Measurements from ENCODE around the gene PSMD1.

Gene PSMD1

DNA sequence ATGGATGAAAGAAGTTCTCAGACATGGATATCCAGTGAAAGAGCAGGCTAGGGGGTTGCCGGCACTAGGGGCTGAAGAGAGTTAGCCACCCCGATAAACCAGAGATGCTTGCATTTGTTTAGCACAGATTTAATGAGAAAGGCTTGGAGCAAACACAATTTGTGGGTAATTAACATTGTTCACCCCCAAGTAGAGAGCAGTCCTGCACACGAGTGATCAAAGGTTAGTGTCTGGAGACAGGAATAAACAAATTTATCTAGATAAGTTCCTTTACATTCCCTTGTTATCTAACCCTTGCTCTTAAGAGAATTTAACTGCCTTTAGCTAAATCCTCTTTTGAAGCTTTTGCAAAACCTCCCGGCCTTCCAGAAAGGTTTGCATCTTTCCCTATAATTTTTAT is 44.3 kb downstream of the PSMD1 start:
- H3K4me2 ChIP-seq (ENCODE audit: low read length), result no peak overlapping the region
- no CpG with 5 or more reads among the region's 4 CpGs for WGBS (ENCODE audit: extremely low coverage, insufficient coverage, insufficient read length)
- no peak overlapping the region for H3K27ac ChIP-seq (ENCODE audit: low read depth, low read length)
- no peaks in the 10 kb centered on the region for H3K79me2 ChIP-seq (ENCODE audit: control insufficient read depth, insufficient read depth, low read length, poor library complexity)
- no peak overlapping the region for H3K14ac ChIP-seq (ENCODE audit: low read length)
- H3K9ac ChIP-seq (ENCODE audit: low read length), result no peak overlapping the region
- H4K91ac ChIP-seq (ENCODE audit: low read depth, low read length), result no peak overlapping the region
- no peak for DNase-seq
- no peak overlapping the region for H4K8ac ChIP-seq (ENCODE audit: low read depth, low read length)
- H3K27me3 ChIP-seq (ENCODE audit: insufficient read depth, low read length), result no peaks in the 10 kb centered on the region
- no peak overlapping the region for H2BK5ac ChIP-seq (ENCODE audit: low read depth, low read length, poor library complexity)
- no peak overlapping the region for H2AFZ ChIP-seq (ENCODE audit: insufficient read depth, low read length, poor library complexity)
- H2BK120ac ChIP-seq (ENCODE audit: insufficient read depth, low read length, poor library complexity), result no peak overlapping the region
- no peak overlapping the region for H3K18ac ChIP-seq (ENCODE audit: low read length)
- no peaks in the 10 kb centered on the region for H3K79me1 ChIP-seq (ENCODE audit: low read length)
- H2AK5ac ChIP-seq (ENCODE audit: low read length), result no peak overlapping the region
- no peak overlapping the region for H3K4ac ChIP-seq (ENCODE audit: low read depth, low read length)
- no peak overlapping the region for H2BK12ac ChIP-seq (ENCODE audit: low read length)
- H3K36me3 ChIP-seq (ENCODE audit: control insufficient read depth in 1 of 2, insufficient read depth in 2 of 2, low read length in 2 of 2), result peaks cover 20 to 37% of the 10 kb centered on the region in 2 experiments
- H3K4me1 ChIP-seq (ENCODE audit: control insufficient read depth in 1 of 2, insufficient read depth in 2 of 2, low read length in 2 of 2), result no peaks in the 10 kb centered on the region
- H4K12ac ChIP-seq (ENCODE audit: low read depth, low read length), result no peak overlapping the region
- no peak overlapping the region for H3K23ac ChIP-seq (ENCODE audit: low read length)
- H3K9me3 ChIP-seq (ENCODE audit: insufficient read depth, low read depth, low read length), result peaks cover 7% of the 10 kb centered on the region
- no peak overlapping the region for H3K4me3 ChIP-seq (ENCODE audit: low read depth, low read length)

DNA sequence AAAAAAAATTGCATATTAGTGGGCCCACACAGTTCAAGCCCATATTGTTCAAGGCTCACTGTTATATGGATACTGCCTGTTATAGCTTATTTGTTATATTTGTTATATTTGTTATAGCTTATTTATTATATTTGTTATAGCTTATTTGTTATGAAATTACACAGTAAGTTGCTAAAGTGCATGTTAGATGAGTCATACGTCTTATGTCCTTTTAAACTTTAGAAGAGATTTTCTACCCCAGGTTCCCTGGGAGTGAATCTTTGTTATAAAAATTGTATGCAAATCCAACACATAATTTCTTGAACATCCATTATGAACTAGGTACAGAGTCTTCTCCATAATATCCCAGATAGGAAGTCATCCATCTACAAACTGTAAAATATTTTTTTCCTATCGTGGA is 46.1 kb downstream of the PSMD1 start:
- Histone ChIP-seq H3K36me3 (ENCODE audit: control insufficient read depth in 1 of 2, insufficient read depth in 2 of 2, low read length in 2 of 2) (peaks cover 17 to 32% of the 10 kb centered on the region in 2 experiments), H3K79me2 (ENCODE audit: control insufficient read depth, insufficient read depth, low read length, poor library complexity) (no peaks in the 10 kb centered on the region), H3K4me1 (ENCODE audit: control insufficient read depth in 1 of 2, insufficient read depth in 2 of 2, low read length in 2 of 2) (no peaks in the 10 kb centered on the region), H3K9me3 (ENCODE audit: insufficient read depth, low read depth, low read length) (peaks cover 7% of the 10 kb centered on the region), H3K18ac (ENCODE audit: low read length) (no peak overlapping the region), H3K79me1 (ENCODE audit: low read length) (no peaks in the 10 kb centered on the region), H2BK12ac (ENCODE audit: low read length) (no peak overlapping the region), H3K4ac (ENCODE audit: low read depth, low read length) (no peak overlapping the region), H3K27ac (ENCODE audit: low read depth, low read length) (no peak overlapping the region), H2AFZ (ENCODE audit: insufficient read depth, low read length, poor library complexity) (no peak overlapping the region), H4K12ac (ENCODE audit: low read depth, low read length) (no peak overlapping the region), H2AK5ac (ENCODE audit: low read length) (no peak overlapping the region), H3K14ac (ENCODE audit: low read length) (no peak overlapping the region), H3K27me3 (ENCODE audit: insufficient read depth, low read length) (no peaks in the 10 kb centered on the region), H2BK5ac (ENCODE audit: low read depth, low read length, poor library complexity) (no peak overlapping the region), H4K91ac (ENCODE audit: low read depth, low read length) (no peak overlapping the region), H3K4me3 (ENCODE audit: low read depth, low read length) (no peak overlapping the region), H3K23ac (ENCODE audit: low read length) (no peak overlapping the region), H3K9ac (ENCODE audit: low read length) (no peak overlapping the region), H2BK120ac (ENCODE audit: insufficient read depth, low read length, poor library complexity) (no peak overlapping the region), H4K8ac (ENCODE audit: low read depth, low read length) (no peak overlapping the region), H3K4me2 (ENCODE audit: low read length) (no peak overlapping the region)
- DNase-seq, result no peak
- no CpG with 5 or more reads among the region's 2 CpGs for WGBS (ENCODE audit: extremely low coverage, insufficient coverage, insufficient read length)

DNA sequence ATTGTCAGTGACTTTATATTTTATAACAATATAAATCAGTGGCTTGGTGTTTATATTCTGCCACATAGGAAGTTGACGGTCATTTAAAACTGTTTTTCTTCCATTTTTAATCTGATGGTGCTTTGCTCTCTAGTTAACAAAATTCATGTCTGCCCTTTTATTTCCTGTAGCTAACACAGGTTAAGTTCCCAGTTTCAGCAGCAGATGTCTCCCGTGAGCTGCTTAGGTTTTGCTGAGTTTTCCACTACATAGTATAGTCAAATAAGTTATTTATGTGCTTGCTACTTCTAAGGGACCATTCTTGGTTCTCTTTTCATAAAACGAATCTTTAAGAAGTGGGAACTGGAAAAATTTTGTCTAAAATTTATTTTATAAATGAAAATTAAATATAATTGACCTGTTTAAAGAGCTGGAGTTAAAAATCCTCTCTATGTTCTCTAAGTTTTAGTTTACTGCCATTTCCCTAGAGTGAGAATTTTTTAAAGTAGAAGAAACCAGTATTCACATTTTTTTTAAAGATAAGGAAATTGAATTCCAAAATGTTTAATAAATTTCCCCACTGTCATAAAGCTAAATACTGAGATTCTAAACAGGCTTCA is 47.5 kb downstream of the PSMD1 start:
- H3K9me3 ChIP-seq (ENCODE audit: insufficient read depth, low read depth, low read length), result peaks cover 5% of the 10 kb centered on the region
- no peak overlapping the region for H3K4me3 ChIP-seq (ENCODE audit: low read depth, low read length)
- no peak overlapping the region for H2BK120ac ChIP-seq (ENCODE audit: insufficient read depth, low read length, poor library complexity)
- no peaks in the 10 kb centered on the region for H3K27me3 ChIP-seq (ENCODE audit: insufficient read depth, low read length)
- no peak overlapping the region for H2BK5ac ChIP-seq (ENCODE audit: low read depth, low read length, poor library complexity)
- no peaks in the 10 kb centered on the region for H3K79me2 ChIP-seq (ENCODE audit: control insufficient read depth, insufficient read depth, low read length, poor library complexity)
- H2AK5ac ChIP-seq (ENCODE audit: low read length), result no peak overlapping the region
- H2BK12ac ChIP-seq (ENCODE audit: low read length), result no peak overlapping the region
- H2AFZ ChIP-seq (ENCODE audit: insufficient read depth, low read length, poor library complexity), result no peak overlapping the region
- H4K12ac ChIP-seq (ENCODE audit: low read depth, low read length), result no peak overlapping the region
- no CpG with 5 or more reads among the region's 3 CpGs for WGBS (ENCODE audit: extremely low coverage, insufficient coverage, insufficient read length)
- H3K36me3 ChIP-seq (ENCODE audit: control insufficient read depth in 1 of 2, insufficient read depth in 2 of 2, low read length in 2 of 2), result peaks cover 18 to 29% of the 10 kb centered on the region in 2 experiments
- H3K4me1 ChIP-seq (ENCODE audit: control insufficient read depth in 1 of 2, insufficient read depth in 2 of 2, low read length in 2 of 2), result no peaks in the 10 kb centered on the region
- no peak overlapping the region for H3K4me2 ChIP-seq (ENCODE audit: low read length)
- no peak overlapping the region for H3K27ac ChIP-seq (ENCODE audit: low read depth, low read length)
- H3K14ac ChIP-seq (ENCODE audit: low read length), result no peak overlapping the region
- no peak overlapping the region for H3K9ac ChIP-seq (ENCODE audit: low read length)
- H3K23ac ChIP-seq (ENCODE audit: low read length), result no peak overlapping the region
- no peak overlapping the region for H3K4ac ChIP-seq (ENCODE audit: low read depth, low read length)
- peak; percentile 61 to 87 for DNase-seq
- H4K91ac ChIP-seq (ENCODE audit: low read depth, low read length), result no peak overlapping the region
- no peak overlapping the region for H4K8ac ChIP-seq (ENCODE audit: low read depth, low read length)
- no peak overlapping the region for H3K18ac ChIP-seq (ENCODE audit: low read length)
- no peaks in the 10 kb centered on the region for H3K79me1 ChIP-seq (ENCODE audit: low read length)

DNA sequence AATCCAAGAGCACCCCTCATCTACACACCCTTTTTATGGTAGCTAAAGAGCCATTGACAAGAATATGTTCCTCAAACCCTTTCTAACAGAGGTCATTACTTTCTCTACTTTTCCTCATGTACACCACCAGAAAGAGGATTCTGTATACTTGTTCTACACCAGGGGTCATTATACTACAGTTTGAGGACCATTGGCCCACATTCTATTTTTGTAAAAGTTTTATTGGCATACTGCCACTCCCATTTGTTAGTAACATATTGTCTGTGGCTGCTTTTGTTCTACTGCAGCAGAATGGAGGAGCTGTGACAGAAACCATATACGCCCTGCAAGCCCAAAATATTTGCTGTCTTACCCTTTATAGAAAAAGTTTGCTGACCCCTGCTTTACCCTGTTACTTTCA is 53.9 kb downstream of the PSMD1 start:
- Histone ChIP-seq H3K23ac (ENCODE audit: low read length) (no peak overlapping the region), H4K12ac (ENCODE audit: low read depth, low read length) (no peak overlapping the region), H2BK12ac (ENCODE audit: low read length) (no peak overlapping the region), H3K18ac (ENCODE audit: low read length) (no peak overlapping the region), H3K4me1 (ENCODE audit: control insufficient read depth in 1 of 2, insufficient read depth in 2 of 2, low read length in 2 of 2) (no peaks in the 10 kb centered on the region), H3K79me1 (ENCODE audit: low read length) (no peaks in the 10 kb centered on the region), H2AFZ (ENCODE audit: insufficient read depth, low read length, poor library complexity) (no peak overlapping the region), H3K27ac (ENCODE audit: low read depth, low read length) (no peak overlapping the region), H2BK5ac (ENCODE audit: low read depth, low read length, poor library complexity) (no peak overlapping the region), H3K4me3 (ENCODE audit: low read depth, low read length) (no peak overlapping the region), H3K36me3 (ENCODE audit: control insufficient read depth in 1 of 2, insufficient read depth in 2 of 2, low read length in 2 of 2) (peaks cover 10 to 12% of the 10 kb centered on the region in 2 experiments), H3K27me3 (ENCODE audit: insufficient read depth, low read length) (no peaks in the 10 kb centered on the region), H4K91ac (ENCODE audit: low read depth, low read length) (no peak overlapping the region), H2BK120ac (ENCODE audit: insufficient read depth, low read length, poor library complexity) (no peak overlapping the region), H3K9me3 (ENCODE audit: insufficient read depth, low read depth, low read length) (no peaks in the 10 kb centered on the region), H3K4me2 (ENCODE audit: low read length) (no peak overlapping the region), H3K79me2 (ENCODE audit: control insufficient read depth, insufficient read depth, low read length, poor library complexity) (no peaks in the 10 kb centered on the region), H2AK5ac (ENCODE audit: low read length) (no peak overlapping the region), H3K9ac (ENCODE audit: low read length) (no peak overlapping the region), H3K14ac (ENCODE audit: low read length) (no peak overlapping the region), H3K4ac (ENCODE audit: low read depth, low read length) (no peak overlapping the region), H4K8ac (ENCODE audit: low read depth, low read length) (no peak overlapping the region)
- DNase-seq, result no peak
- WGBS (ENCODE audit: extremely low coverage, insufficient coverage, insufficient read length), result no CpG with 5 or more reads among the region's 1 CpG

Data from trophoblast cell (in vitro differentiated cells and primary cell).